GM23338 (cell line): ENCODE results near the gene ADGRG6. TPM values are rescaled to one million over a fixed set of nuclear protein-coding genes. Genes with fewer than 3 reads are reported as not detected.

ENCODE experiments used
- ATAC-seq: fragments of 200-7000 bp; cut with Tn5 transposase; 3 replicates; pipeline ENCODE4 v1.9.1; 2020
- DNase-seq: peaks from one replicate; pipeline ENCODE4 v3.0.0-alpha.2; 2015; ENCODE audit warnings: low spot score
- H2AFZ ChIP-seq: fragments of 200-600 bp; sonication (generic); 2 replicates; pipeline ENCODE4 v1.8.0; 2016; ENCODE audit warnings: antibody characterized with exemption, mild to moderate bottlenecking, moderate library complexity
- H3F3A ChIP-seq: fragments of 200-600 bp; sonication (generic); replicated peaks from 2 replicates; pipeline ENCODE4 v1.8.0; 2017; ENCODE audit warnings: antibody characterized with exemption, mixed run types, low read depth
- H3K27ac ChIP-seq: fragments of 200-600 bp; sonication (generic); 2 replicates; pipeline ENCODE4 v1.6.1; 2016; ENCODE audit warnings: low read depth
- H3K27me3 ChIP-seq: fragments of 200-600 bp; sonication (generic); 2 replicates; pipeline ENCODE4 v1.8.0; 2016; ENCODE audit warnings: mild to moderate bottlenecking, mixed run types, moderate library complexity; ENCODE audit not compliant: insufficient read depth
- H3K36me3 ChIP-seq: fragments of 200-600 bp; sonication (generic); 2 replicates; pipeline ENCODE4 v1.8.0; 2016; ENCODE audit warnings: mild to moderate bottlenecking; ENCODE audit not compliant: insufficient read depth
- H3K4me1 ChIP-seq: fragments of 200-600 bp; sonication (generic); 2 replicates; pipeline ENCODE4 v1.8.0; 2016; ENCODE audit warnings: mild to moderate bottlenecking, moderate library complexity; ENCODE audit not compliant: insufficient read depth
- H3K4me2 ChIP-seq: fragments of 200-600 bp; sonication (generic); 2 replicates; pipeline ENCODE4 v1.7.1; 2017; ENCODE audit warnings: mixed run types
- H3K4me3 ChIP-seq: fragments of 200-600 bp; sonication (generic); 2 replicates; pipeline ENCODE4 v1.6.1; 2016; ENCODE audit warnings: mixed run types
- H3K79me2 ChIP-seq: fragments of 200-600 bp; sonication (generic); replicated peaks from 2 replicates; pipeline ENCODE4 v1.8.0; 2017; ENCODE audit warnings: mild to moderate bottlenecking; ENCODE audit not compliant: insufficient read depth
- H3K9me2 ChIP-seq: fragments of 200-600 bp; sonication (generic); 2 replicates; pipeline ENCODE4 v1.8.0; 2017; ENCODE audit not compliant: insufficient read depth
- H4K20me1 ChIP-seq: fragments of 200-600 bp; sonication (generic); replicated peaks from 2 replicates; pipeline ENCODE4 v1.8.0; 2017; ENCODE audit warnings: mild to moderate bottlenecking; ENCODE audit not compliant: insufficient read depth
- H3K27ac Mint-ChIP-seq: 2 replicates; pipeline ENCODE4 v1.8.0; 2020; ENCODE audit warnings: inconsistent platforms, mild to moderate bottlenecking, moderate library complexity, mixed read lengths
- H3K27me3 Mint-ChIP-seq: 3 replicates; pipeline ENCODE4 v1.8.0; 2022; ENCODE audit warnings: low read depth, mild to moderate bottlenecking, moderate library complexity, mixed read lengths, inconsistent platforms; ENCODE audit not compliant: insufficient read depth, poor library complexity
- H3K36me3 Mint-ChIP-seq: 3 replicates; pipeline ENCODE4 v1.8.0; 2021; ENCODE audit warnings: low read depth, mild to moderate bottlenecking, inconsistent platforms, moderate library complexity, mixed read lengths
- H3K4me1 Mint-ChIP-seq: 3 replicates; pipeline ENCODE4 v1.8.0; 2020; ENCODE audit warnings: mild to moderate bottlenecking, inconsistent platforms, mixed read lengths
- H3K4me3 Mint-ChIP-seq: 3 replicates; pipeline ENCODE4 v1.8.0; 2021; ENCODE audit warnings: moderate library complexity, mild to moderate bottlenecking, inconsistent platforms, mixed read lengths
- H3K9me3 Mint-ChIP-seq: 3 replicates; pipeline ENCODE4 v1.8.0; 2020; ENCODE audit warnings: moderate library complexity, mild to moderate bottlenecking, inconsistent platforms, mixed read lengths
- CREB1 ChIP-seq: fragments of 250-450 bp; sonication (Bioruptor Pico); IDR thresholded peaks from 2 replicates; pipeline ENCODE4 v1.5.0; 2020; ENCODE audit warnings: low read depth, mild to moderate bottlenecking, moderate library complexity
- ETS1 ChIP-seq: IDR thresholded peaks from 2 replicates; pipeline ENCODE4 v1.6.1; 2016; ENCODE audit warnings: antibody characterized with exemption
- EZH2 ChIP-seq: fragments of 200-600 bp; sonication (generic); IDR thresholded peaks from one replicate; pipeline ENCODE4 v1.8.0; 2017; ENCODE audit warnings: antibody characterized with exemption, mild to moderate bottlenecking, low read depth; ENCODE audit not compliant: unreplicated experiment
- EZH2phosphoT487 ChIP-seq: fragments of 200-600 bp; sonication (generic); IDR thresholded peaks from one replicate; pipeline ENCODE4 v1.8.1; 2018; ENCODE audit warnings: antibody characterized with exemption; ENCODE audit not compliant: unreplicated experiment
- NANOG ChIP-seq: IDR thresholded peaks from 2 replicates; pipeline ENCODE4 v1.6.1; 2016; ENCODE audit warnings: antibody characterized with exemption, borderline replicate concordance
- POLR2AphosphoS5 ChIP-seq: IDR thresholded peaks from 2 replicates; pipeline ENCODE4 v1.6.1; 2016; ENCODE audit warnings: antibody characterized with exemption, low read depth
- STAT1 ChIP-seq: IDR thresholded peaks from one replicate; pipeline ENCODE4 v1.6.1; 2016; ENCODE audit warnings: antibody characterized with exemption; ENCODE audit not compliant: unreplicated experiment
- ZNF114 ChIP-seq: fragments of 250-450 bp; sonication (Bioruptor Pico); IDR thresholded peaks from 2 replicates; pipeline ENCODE4 v1.5.0; 2020; ENCODE audit warnings: mild to moderate bottlenecking, moderate library complexity
- ZNF331 ChIP-seq: fragments of 250-450 bp; sonication (Bioruptor Pico); IDR thresholded peaks from 2 replicates; pipeline ENCODE4 v1.5.0; 2020; ENCODE audit warnings: low read depth, mild to moderate bottlenecking, moderate library complexity
- ZNF462 ChIP-seq: fragments of 250-450 bp; sonication (Bioruptor Pico); IDR thresholded peaks from 2 replicates; pipeline ENCODE4 v1.5.0; 2020; ENCODE audit warnings: mild to moderate bottlenecking, moderate library complexity
- polyA plus RNA-seq: library from polyadenylated mRNA; unstranded; fragments of >200 nt; fragmentation: Nextera tagmentation; extraction: Ambion mirVana; gene quantifications from 2 replicates; pipeline ENCODE4 v1.2.1, GENCODE V29; 2016
- total RNA-seq: library from RNA; depleted of rRNA; stranded (reverse); fragments of >200 nt; shearing (Covaris generic); gene quantifications from 2 replicates; pipeline ENCODE4 v1.2.3, GENCODE V29; 2014
- TF ChIP-seq, protein P1 (sequence below), 2 experiments: fragments of 200-600 bp in 1 of 2; sonication (generic) in 1 of 2; conservative IDR thresholded peaks; 2 replicates each; pipeline versions ENCODE4 v1.5.1 to v1.6.1; 2016 to 2017; ENCODE audit warnings: antibody characterized with exemption in 2 of 2, low read depth in 2 of 2, mild to moderate bottlenecking in 2 of 2, moderate library complexity in 1 of 2
- TF ChIP-seq, protein P2 (sequence below): IDR thresholded peaks from one replicate; pipeline ENCODE4 v1.6.1; 2018; ENCODE audit warnings: antibody characterized with exemption; ENCODE audit not compliant: unreplicated experiment

ADGRG6 gene
- total and polyA plus RNA-seq, 2 experiments from 2014 or later, result 1.3 to 7.7 TPM

- H3K36me3 ChIP-seq, result no peaks in the 10 kb centered on the region
- Mint-ChIP-seq H3K4me3 (peak overlapping the region; percentile 86), H3K27ac (no peak overlapping the region), H3K36me3 (no peaks in the 10 kb centered on the region), H3K9me3 (no peaks in the 10 kb centered on the region), H3K27me3 (peaks cover 33% of the 10 kb centered on the region), H3K4me1 (peaks cover 36% of the 10 kb centered on the region)
- H3K4me3 ChIP-seq, result peak overlapping the region; percentile 65; the same call in 1 of the 2 replicates
- no peaks in the 10 kb centered on the region for H3K79me2 ChIP-seq
- DNase-seq (no peak), ATAC-seq (no peak)
- H3K4me1 ChIP-seq, result peaks cover 34% of the 10 kb centered on the region
- peak overlapping the region; percentile 85 for H3K4me2 ChIP-seq
- no peaks in the 10 kb centered on the region for H3K9me2 ChIP-seq
- no peaks in the 10 kb centered on the region for H4K20me1 ChIP-seq
- TF ChIP-seq POLR2AphosphoS5 (no peak), ZNF114 (CRISPR knock-in tag) (no peak), NANOG (no peak), EZH2 (no peak), EZH2phosphoT487 (no peak), CREB1 (CRISPR knock-in tag) (no peak), STAT1 (no peak), ZNF462 (CRISPR knock-in tag) (no peak), ETS1 (no peak), ZNF331 (CRISPR knock-in tag) (no peak)
- TF ChIP-seq, protein P1, sequence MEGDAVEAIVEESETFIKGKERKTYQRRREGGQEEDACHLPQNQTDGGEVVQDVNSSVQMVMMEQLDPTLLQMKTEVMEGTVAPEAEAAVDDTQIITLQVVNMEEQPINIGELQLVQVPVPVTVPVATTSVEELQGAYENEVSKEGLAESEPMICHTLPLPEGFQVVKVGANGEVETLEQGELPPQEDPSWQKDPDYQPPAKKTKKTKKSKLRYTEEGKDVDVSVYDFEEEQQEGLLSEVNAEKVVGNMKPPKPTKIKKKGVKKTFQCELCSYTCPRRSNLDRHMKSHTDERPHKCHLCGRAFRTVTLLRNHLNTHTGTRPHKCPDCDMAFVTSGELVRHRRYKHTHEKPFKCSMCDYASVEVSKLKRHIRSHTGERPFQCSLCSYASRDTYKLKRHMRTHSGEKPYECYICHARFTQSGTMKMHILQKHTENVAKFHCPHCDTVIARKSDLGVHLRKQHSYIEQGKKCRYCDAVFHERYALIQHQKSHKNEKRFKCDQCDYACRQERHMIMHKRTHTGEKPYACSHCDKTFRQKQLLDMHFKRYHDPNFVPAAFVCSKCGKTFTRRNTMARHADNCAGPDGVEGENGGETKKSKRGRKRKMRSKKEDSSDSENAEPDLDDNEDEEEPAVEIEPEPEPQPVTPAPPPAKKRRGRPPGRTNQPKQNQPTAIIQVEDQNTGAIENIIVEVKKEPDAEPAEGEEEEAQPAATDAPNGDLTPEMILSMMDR (conservative IDR thresholded peaks at IDR 0.05; ENCODE audit: low read depth in 2 of 2), result no peak
- TF ChIP-seq, protein P2, sequence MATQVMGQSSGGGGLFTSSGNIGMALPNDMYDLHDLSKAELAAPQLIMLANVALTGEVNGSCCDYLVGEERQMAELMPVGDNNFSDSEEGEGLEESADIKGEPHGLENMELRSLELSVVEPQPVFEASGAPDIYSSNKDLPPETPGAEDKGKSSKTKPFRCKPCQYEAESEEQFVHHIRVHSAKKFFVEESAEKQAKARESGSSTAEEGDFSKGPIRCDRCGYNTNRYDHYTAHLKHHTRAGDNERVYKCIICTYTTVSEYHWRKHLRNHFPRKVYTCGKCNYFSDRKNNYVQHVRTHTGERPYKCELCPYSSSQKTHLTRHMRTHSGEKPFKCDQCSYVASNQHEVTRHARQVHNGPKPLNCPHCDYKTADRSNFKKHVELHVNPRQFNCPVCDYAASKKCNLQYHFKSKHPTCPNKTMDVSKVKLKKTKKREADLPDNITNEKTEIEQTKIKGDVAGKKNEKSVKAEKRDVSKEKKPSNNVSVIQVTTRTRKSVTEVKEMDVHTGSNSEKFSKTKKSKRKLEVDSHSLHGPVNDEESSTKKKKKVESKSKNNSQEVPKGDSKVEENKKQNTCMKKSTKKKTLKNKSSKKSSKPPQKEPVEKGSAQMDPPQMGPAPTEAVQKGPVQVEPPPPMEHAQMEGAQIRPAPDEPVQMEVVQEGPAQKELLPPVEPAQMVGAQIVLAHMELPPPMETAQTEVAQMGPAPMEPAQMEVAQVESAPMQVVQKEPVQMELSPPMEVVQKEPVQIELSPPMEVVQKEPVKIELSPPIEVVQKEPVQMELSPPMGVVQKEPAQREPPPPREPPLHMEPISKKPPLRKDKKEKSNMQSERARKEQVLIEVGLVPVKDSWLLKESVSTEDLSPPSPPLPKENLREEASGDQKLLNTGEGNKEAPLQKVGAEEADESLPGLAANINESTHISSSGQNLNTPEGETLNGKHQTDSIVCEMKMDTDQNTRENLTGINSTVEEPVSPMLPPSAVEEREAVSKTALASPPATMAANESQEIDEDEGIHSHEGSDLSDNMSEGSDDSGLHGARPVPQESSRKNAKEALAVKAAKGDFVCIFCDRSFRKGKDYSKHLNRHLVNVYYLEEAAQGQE, result no peak
- H2AFZ ChIP-seq, result no peak overlapping the region
- no peaks in the 10 kb centered on the region for H3F3A ChIP-seq
- no peak overlapping the region for H3K27ac ChIP-seq
- H3K27me3 ChIP-seq, result peaks cover 40% of the 10 kb centered on the region
Observed at GRCh38 chr6:142303176-142303533, 1.3 kb downstream of the ADGRG6 start.
